GM23338 (cell line): ENCODE measurements around the gene FBXO8. TPM values are rescaled to one million over a fixed set of nuclear protein-coding genes. Genes with fewer than 3 reads are reported as not detected.

Source experiments
- ATAC-seq: fragments of 200-7000 bp; cut with Tn5 transposase; 3 replicates; pipeline ENCODE4 v1.9.1; 2020
- DNase-seq: peaks from one replicate; pipeline ENCODE4 v3.0.0-alpha.2; 2015; ENCODE audit warnings: low spot score
- H2AFZ ChIP-seq: fragments of 200-600 bp; sonication (generic); 2 replicates; pipeline ENCODE4 v1.8.0; 2016; ENCODE audit warnings: antibody characterized with exemption, mild to moderate bottlenecking, moderate library complexity
- H3F3A ChIP-seq: fragments of 200-600 bp; sonication (generic); replicated peaks from 2 replicates; pipeline ENCODE4 v1.8.0; 2017; ENCODE audit warnings: antibody characterized with exemption, mixed run types, low read depth
- H3K27ac ChIP-seq: fragments of 200-600 bp; sonication (generic); 2 replicates; pipeline ENCODE4 v1.6.1; 2016; ENCODE audit warnings: low read depth
- H3K27me3 ChIP-seq: fragments of 200-600 bp; sonication (generic); 2 replicates; pipeline ENCODE4 v1.8.0; 2016; ENCODE audit warnings: mild to moderate bottlenecking, mixed run types, moderate library complexity; ENCODE audit not compliant: insufficient read depth
- H3K36me3 ChIP-seq: fragments of 200-600 bp; sonication (generic); 2 replicates; pipeline ENCODE4 v1.8.0; 2016; ENCODE audit warnings: mild to moderate bottlenecking; ENCODE audit not compliant: insufficient read depth
- H3K4me1 ChIP-seq: fragments of 200-600 bp; sonication (generic); 2 replicates; pipeline ENCODE4 v1.8.0; 2016; ENCODE audit warnings: mild to moderate bottlenecking, moderate library complexity; ENCODE audit not compliant: insufficient read depth
- H3K4me2 ChIP-seq: fragments of 200-600 bp; sonication (generic); 2 replicates; pipeline ENCODE4 v1.7.1; 2017; ENCODE audit warnings: mixed run types
- H3K4me3 ChIP-seq: fragments of 200-600 bp; sonication (generic); 2 replicates; pipeline ENCODE4 v1.6.1; 2016; ENCODE audit warnings: mixed run types
- H3K79me2 ChIP-seq: fragments of 200-600 bp; sonication (generic); replicated peaks from 2 replicates; pipeline ENCODE4 v1.8.0; 2017; ENCODE audit warnings: mild to moderate bottlenecking; ENCODE audit not compliant: insufficient read depth
- H3K9me2 ChIP-seq: fragments of 200-600 bp; sonication (generic); 2 replicates; pipeline ENCODE4 v1.8.0; 2017; ENCODE audit not compliant: insufficient read depth
- H4K20me1 ChIP-seq: fragments of 200-600 bp; sonication (generic); replicated peaks from 2 replicates; pipeline ENCODE4 v1.8.0; 2017; ENCODE audit warnings: mild to moderate bottlenecking; ENCODE audit not compliant: insufficient read depth
- H3K27ac Mint-ChIP-seq: 2 replicates; pipeline ENCODE4 v1.8.0; 2020; ENCODE audit warnings: inconsistent platforms, mild to moderate bottlenecking, moderate library complexity, mixed read lengths
- H3K27me3 Mint-ChIP-seq: 3 replicates; pipeline ENCODE4 v1.8.0; 2022; ENCODE audit warnings: low read depth, mild to moderate bottlenecking, moderate library complexity, mixed read lengths, inconsistent platforms; ENCODE audit not compliant: insufficient read depth, poor library complexity
- H3K36me3 Mint-ChIP-seq: 3 replicates; pipeline ENCODE4 v1.8.0; 2021; ENCODE audit warnings: low read depth, mild to moderate bottlenecking, inconsistent platforms, moderate library complexity, mixed read lengths
- H3K4me1 Mint-ChIP-seq: 3 replicates; pipeline ENCODE4 v1.8.0; 2020; ENCODE audit warnings: mild to moderate bottlenecking, inconsistent platforms, mixed read lengths
- H3K4me3 Mint-ChIP-seq: 3 replicates; pipeline ENCODE4 v1.8.0; 2021; ENCODE audit warnings: moderate library complexity, mild to moderate bottlenecking, inconsistent platforms, mixed read lengths
- H3K9me3 Mint-ChIP-seq: 3 replicates; pipeline ENCODE4 v1.8.0; 2020; ENCODE audit warnings: moderate library complexity, mild to moderate bottlenecking, inconsistent platforms, mixed read lengths
- CREB1 ChIP-seq: fragments of 250-450 bp; sonication (Bioruptor Pico); IDR thresholded peaks from 2 replicates; pipeline ENCODE4 v1.5.0; 2020; ENCODE audit warnings: low read depth, mild to moderate bottlenecking, moderate library complexity
- CTCF ChIP-seq, 2 experiments: fragments of 200-600 bp in 1 of 2; sonication (generic) in 1 of 2; conservative IDR thresholded peaks; 2 replicates each; pipeline versions ENCODE4 v1.5.1 to v1.6.1; 2016 to 2017; ENCODE audit warnings: antibody characterized with exemption in 2 of 2, low read depth in 2 of 2, mild to moderate bottlenecking in 2 of 2, moderate library complexity in 1 of 2
- EZH2 ChIP-seq: fragments of 200-600 bp; sonication (generic); IDR thresholded peaks from one replicate; pipeline ENCODE4 v1.8.0; 2017; ENCODE audit warnings: antibody characterized with exemption, mild to moderate bottlenecking, low read depth; ENCODE audit not compliant: unreplicated experiment
- EZH2phosphoT487 ChIP-seq: fragments of 200-600 bp; sonication (generic); IDR thresholded peaks from one replicate; pipeline ENCODE4 v1.8.1; 2018; ENCODE audit warnings: antibody characterized with exemption; ENCODE audit not compliant: unreplicated experiment
- JUNB ChIP-seq: IDR thresholded peaks from one replicate; pipeline ENCODE4 v1.6.1; 2016; ENCODE audit warnings: antibody characterized with exemption; ENCODE audit not compliant: unreplicated experiment
- NANOG ChIP-seq: IDR thresholded peaks from 2 replicates; pipeline ENCODE4 v1.6.1; 2016; ENCODE audit warnings: antibody characterized with exemption, borderline replicate concordance
- REST ChIP-seq: IDR thresholded peaks from one replicate; pipeline ENCODE4 v1.6.1; 2018; ENCODE audit warnings: antibody characterized with exemption; ENCODE audit not compliant: unreplicated experiment
- STAT1 ChIP-seq: IDR thresholded peaks from one replicate; pipeline ENCODE4 v1.6.1; 2016; ENCODE audit warnings: antibody characterized with exemption; ENCODE audit not compliant: unreplicated experiment
- ZNF114 ChIP-seq: fragments of 250-450 bp; sonication (Bioruptor Pico); IDR thresholded peaks from 2 replicates; pipeline ENCODE4 v1.5.0; 2020; ENCODE audit warnings: mild to moderate bottlenecking, moderate library complexity
- ZNF462 ChIP-seq: fragments of 250-450 bp; sonication (Bioruptor Pico); IDR thresholded peaks from 2 replicates; pipeline ENCODE4 v1.5.0; 2020; ENCODE audit warnings: mild to moderate bottlenecking, moderate library complexity
- polyA plus RNA-seq: library from polyadenylated mRNA; unstranded; fragments of >200 nt; fragmentation: Nextera tagmentation; extraction: Ambion mirVana; gene quantifications from 2 replicates; pipeline ENCODE4 v1.2.1, GENCODE V29; 2016
- total RNA-seq: library from RNA; depleted of rRNA; stranded (reverse); fragments of >200 nt; shearing (Covaris generic); gene quantifications from 2 replicates; pipeline ENCODE4 v1.2.3, GENCODE V29; 2014

The FBXO8 gene
- total and polyA plus RNA-seq, 2 experiments from 2014 or later: 5.8 to 7.9 TPM

GRCh38 chr4:174275101-174275500 lies 8.4 kb downstream of the FBXO8 start (continued):
- TF ChIP-seq REST: no peak

- ATAC-seq: no peak
- H3K79me2 ChIP-seq: no peaks in the 10 kb centered on the region
- DNase-seq: no peak
- TF ChIP-seq JUNB (no peak), ZNF462 (CRISPR knock-in tag) (no peak), EZH2 (no peak), STAT1 (no peak), CREB1 (CRISPR knock-in tag) (no peak), EZH2phosphoT487 (no peak), REST (no peak), CTCF (conservative IDR thresholded peaks at IDR 0.05; ENCODE audit: low read depth in 2 of 2) (no peak), ZNF114 (no peak), NANOG (no peak)
Observed at GRCh38 chr4:174274436-174274835, 9.0 kb downstream of the FBXO8 start.

More at GRCh38 chr4:174274436-174274835, 9.0 kb downstream of the FBXO8 start:
- H3K36me3 ChIP-seq: no peaks in the 10 kb centered on the region
- no peaks in the 10 kb centered on the region for H3K9me2 ChIP-seq
- no peaks in the 10 kb centered on the region for H3K27me3 ChIP-seq
- H3K36me3 Mint-ChIP-seq: no peaks in the 10 kb centered on the region
- H3K9me3 Mint-ChIP-seq: no peaks in the 10 kb centered on the region
- no peaks in the 10 kb centered on the region; the same call in 1 of the 2 replicates for H4K20me1 ChIP-seq
- no peak overlapping the region for H2AFZ ChIP-seq
- H3K4me3 Mint-ChIP-seq: no peak overlapping the region
- no peak overlapping the region for H3K4me3 ChIP-seq
- no peaks in the 10 kb centered on the region for H3K4me1 ChIP-seq
- H3K27me3 Mint-ChIP-seq: peaks cover 2% of the 10 kb centered on the region
- H3F3A ChIP-seq: no peaks in the 10 kb centered on the region
- no peak overlapping the region for H3K27ac ChIP-seq
- no peak overlapping the region for H3K4me2 ChIP-seq
- H3K27ac Mint-ChIP-seq: no peak overlapping the region
- no peaks in the 10 kb centered on the region for H3K4me1 Mint-ChIP-seq
